HepG2 (cell line): ENCODE results near the gene AKAP8L. TPM values are rescaled to one million over a fixed set of nuclear protein-coding genes. Genes with fewer than 3 reads are reported as not detected.

Experiments used
- AKNA ChIP-seq: sonication (generic); formaldehyde crosslinking; IDR thresholded peaks from 2 replicates; pipeline ENCODE4 v1.4.0; 2020; ENCODE audit warnings: missing genetic modification reagents, borderline replicate concordance
- FOXM1 ChIP-seq: sonication (generic); formaldehyde crosslinking; IDR thresholded peaks from 2 replicates; pipeline ENCODE4 v1.5.0; 2020; ENCODE audit warnings: missing genetic modification reagents
- GABPA ChIP-seq, 2 experiments: IDR thresholded peaks; 2 replicates each; pipeline ENCODE4 v1.6.1; 2011 to 2016; ENCODE audit warnings: low read depth in 2 of 2, low read length in 1 of 2, missing biosample characterization in 1 of 2, missing genetic modification characterization in 1 of 2
- GABPB1 ChIP-seq: IDR thresholded peaks from 2 replicates; pipeline ENCODE4 v1.6.1; 2016; ENCODE audit warnings: mild to moderate bottlenecking, missing genetic modification reagents, moderate library complexity, missing compliant biosample characterization
- GFI1 ChIP-seq: sonication (generic); formaldehyde crosslinking; IDR thresholded peaks from 2 replicates; pipeline ENCODE4 v1.5.0; 2020; ENCODE audit warnings: missing genetic modification reagents, mild to moderate bottlenecking, borderline replicate concordance
- PLRG1 ChIP-seq: fragments of 450-650 bp; conservative IDR thresholded peaks from 2 replicates; pipeline ENCODE4 v1.6.1; 2016
- SNRNP70 ChIP-seq: fragments of 200-400 bp; formaldehyde crosslinking; IDR thresholded peaks from 2 replicates; pipeline ENCODE4 v1.6.1; 2017; ENCODE audit warnings: mild to moderate bottlenecking, low read depth, low read length, moderate library complexity
- ZBTB7A ChIP-seq: sonication (generic); formaldehyde crosslinking; IDR thresholded peaks from 2 replicates; pipeline ENCODE4 v1.8.0; 2022; ENCODE audit warnings: mild to moderate bottlenecking, missing genetic modification reagents
- ZNF24 ChIP-seq: fragments of 450-650 bp; IDR thresholded peaks from 2 replicates; pipeline ENCODE4 v1.6.1; 2017; ENCODE audit warnings: antibody characterized with exemption, mild to moderate bottlenecking
- polyA plus RNA-seq, 8 experiments: library from polyadenylated mRNA; depleted of rRNA in 3 of 8; stranded (reverse) in 7 of 8; unstranded in 1 of 8; fragments of >200 nt; fragmentation: Illumina TruSeq in 4 of 8; extraction: Trizol in 4 of 8; gene quantifications; 2 replicates each; pipeline versions ENCODE4 v1.2.1 to v1.2.3, GENCODE V29; 2011 to 2016; ENCODE audit warnings: low read depth in 4 of 8, missing spikeins in 1 of 8, mixed read lengths in 1 of 8; ENCODE audit not compliant: insufficient read depth in 1 of 8
- total RNA-seq, 5 experiments: library from RNA; depleted of rRNA; stranded (reverse); fragments of >200 nt; fragmentation: Illumina TruSeq; extraction: Trizol; gene quantifications; 2 replicates each; pipeline ENCODE4 v1.2.3, GENCODE V29; 2016; ENCODE audit warnings: low read depth in 1 of 5
- TF ChIP-seq, protein P1 (sequence below): IDR thresholded peaks from 2 replicates; pipeline ENCODE4 v1.6.1; 2016; ENCODE audit warnings: low read depth, control low read depth

Gene AKAP8L
- total and polyA plus RNA-seq, 2 of the 13 experiments (the other 11 are each of a cell fraction or from before 2014, with no cell fraction given) = 48.2 to 49.6 TPM

GRCh38 chr19:15426485-15427349 lies 7.9 kb upstream of the AKAP8L start (continued):
- no peak for TF ChIP-seq GABPA (IDR thresholded peaks at IDR 0.05; ENCODE audit: low read depth, low read length)
- TF ChIP-seq GABPA (CRISPR knock-in tag; IDR thresholded peaks at IDR 0.05; ENCODE audit: low read depth) = no peak
- TF ChIP-seq PLRG1 = no peak
- TF ChIP-seq AKNA (CRISPR knock-in tag) = no peak
- no peak for TF ChIP-seq GABPB1
- TF ChIP-seq ZNF24 = no peak
- TF ChIP-seq SNRNP70 = no peak
- TF ChIP-seq ZBTB7A (CRISPR knock-in tag) = no peak
- TF ChIP-seq FOXM1 (CRISPR knock-in tag) = no peak
- TF ChIP-seq GFI1 (CRISPR knock-in tag) = no peak
- TF ChIP-seq, protein P1, sequence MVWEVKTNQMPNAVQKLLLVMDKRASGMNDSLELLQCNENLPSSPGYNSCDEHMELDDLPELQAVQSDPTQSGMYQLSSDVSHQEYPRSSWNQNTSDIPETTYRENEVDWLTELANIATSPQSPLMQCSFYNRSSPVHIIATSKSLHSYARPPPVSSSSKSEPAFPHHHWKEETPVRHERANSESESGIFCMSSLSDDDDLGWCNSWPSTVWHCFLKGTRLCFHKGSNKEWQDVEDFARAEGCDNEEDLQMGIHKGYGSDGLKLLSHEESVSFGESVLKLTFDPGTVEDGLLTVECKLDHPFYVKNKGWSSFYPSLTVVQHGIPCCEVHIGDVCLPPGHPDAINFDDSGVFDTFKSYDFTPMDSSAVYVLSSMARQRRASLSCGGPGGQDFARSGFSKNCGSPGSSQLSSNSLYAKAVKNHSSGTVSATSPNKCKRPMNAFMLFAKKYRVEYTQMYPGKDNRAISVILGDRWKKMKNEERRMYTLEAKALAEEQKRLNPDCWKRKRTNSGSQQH (CRISPR knock-in tag) = no peak
